SK-N-MC (cell line): ENCODE data around the gene TRIM46.

Experiments used
- EZH2 ChIP-seq: fragments of 200-600 bp; sonication (generic); IDR thresholded peaks from one replicate; pipeline ENCODE4 v1.6.1; 2017; ENCODE audit warnings: antibody characterized with exemption
- FOXP2 ChIP-seq: optimal IDR thresholded peaks from 2 replicates; pipeline ENCODE3; 2011; ENCODE audit warnings: mild to moderate bottlenecking, moderate library complexity; ENCODE audit not compliant: insufficient read depth; ENCODE audit errors: extremely low read length, control extremely low read depth
- POLR2AphosphoS5 ChIP-seq: IDR thresholded peaks from 2 replicates; pipeline ENCODE4 v1.6.1; 2012; ENCODE audit warnings: mild to moderate bottlenecking, low read depth, low read length, borderline replicate concordance

GRCh38 chr1:155195201-155196102 is 21.8 kb downstream of the TRIM46 start:
- TF ChIP-seq EZH2 (no peak), POLR2AphosphoS5 (no peak), FOXP2 (no peak)
